HAP-1 (cell line): ENCODE data around the gene CALHM5.

Experiments used
- DNase-seq, 2 experiments: peaks; one replicate each; pipeline ENCODE4 v3.0.0-alpha.2; 2016 to 2020; ENCODE audit warnings: low spot score in 2 of 2
- H3K27me3 ChIP-seq: fragments of 250-450 bp; sonication (Bioruptor Pico); 2 replicates; pipeline ENCODE4 v1.5.1; 2020; ENCODE audit warnings: low read depth, mild to moderate bottlenecking, moderate library complexity
- H3K36me3 ChIP-seq: fragments of 250-450 bp; sonication (Bioruptor Pico); replicated peaks from 2 replicates; pipeline ENCODE4 v1.5.1; 2020; ENCODE audit warnings: mild to moderate bottlenecking
- H3K4me1 ChIP-seq: fragments of 250-450 bp; sonication (Bioruptor Pico); 2 replicates; pipeline ENCODE4 v1.5.1; 2020; ENCODE audit warnings: mild to moderate bottlenecking
- H3K4me3 ChIP-seq: fragments of 250-450 bp; sonication (Bioruptor Pico); 2 replicates; pipeline ENCODE4 v1.5.1; 2020; ENCODE audit warnings: mild to moderate bottlenecking, moderate library complexity
- H3K9me3 ChIP-seq: fragments of 250-450 bp; sonication (Bioruptor Pico); 2 replicates; pipeline ENCODE4 v1.5.1; 2020; ENCODE audit warnings: mild to moderate bottlenecking, moderate library complexity
- in situ Hi-C: fragments of 300-500 bp; cut with MboI; formaldehyde crosslinking; loops from 3 replicates; pipeline ENCODE4 v1.14.3; 2020; ENCODE audit warnings: low sequenced_read_pairs, inconsistent platforms, mixed read lengths

Gene CALHM5

DNA sequence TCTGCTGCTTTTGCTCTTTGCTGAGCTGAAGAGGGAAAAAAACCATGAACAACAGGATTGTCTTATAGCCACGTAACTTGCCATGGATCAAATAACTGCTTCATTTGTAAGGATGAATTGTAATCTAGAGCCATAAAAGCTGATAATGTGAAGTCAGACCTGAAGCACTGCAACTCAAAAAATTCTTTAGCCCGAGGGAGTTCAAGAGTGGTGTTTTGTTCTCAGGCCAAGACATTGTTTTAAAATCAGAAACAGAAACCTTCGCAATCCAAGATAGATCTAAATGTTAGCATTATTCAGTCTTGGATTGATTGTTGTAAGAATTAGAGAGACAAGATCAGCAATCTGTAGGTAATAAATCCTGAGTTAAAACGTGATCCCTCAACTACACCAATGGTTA lies 34.2 kb downstream of the CALHM5 start, which contains the start of gene TRAPPC3L:
TSS of gene TRAPPC3L (minus strand) at position 34 of the 400 bp plus-strand sequence. CDS start 170 bp downstream, outside the sequence.
- Histone ChIP-seq H3K9me3 (no peaks in the 10 kb centered on the region), H3K36me3 (no peaks in the 10 kb centered on the region), H3K4me1 (peaks cover 3% of the 10 kb centered on the region), H3K4me3 (no peak within 1 kb of the TSS), H3K27me3 (peaks cover 37% of the 10 kb centered on the region)
- no peak for DNase-seq
- in situ Hi-C loops = no loop called here

DNA sequence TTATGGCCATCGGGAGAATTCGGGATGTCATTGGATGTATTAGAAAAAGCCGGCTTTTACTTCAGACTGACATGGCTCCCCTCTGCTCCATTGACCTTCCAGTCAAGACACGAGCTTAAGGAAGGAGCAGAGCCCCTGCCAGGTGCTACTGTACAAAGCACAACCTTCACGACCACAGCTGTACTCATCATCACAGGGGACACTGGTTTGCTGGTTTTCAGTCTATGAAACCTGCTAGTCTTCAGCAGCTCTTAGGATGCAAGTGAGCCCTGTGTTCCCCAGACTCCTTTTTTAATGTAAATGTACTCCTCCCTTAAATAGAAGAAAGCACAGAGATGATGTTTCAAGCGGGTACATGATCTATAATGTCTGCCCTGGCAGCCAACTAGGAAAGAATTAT lies 35.9 kb downstream of the CALHM5 start:
- in situ Hi-C loops = no loop called here
- H3K4me1 ChIP-seq = peaks cover 3% of the 10 kb centered on the region
- no peak for DNase-seq
- H3K27me3 ChIP-seq = peaks cover 24% of the 10 kb centered on the region
- no peaks in the 10 kb centered on the region for H3K36me3 ChIP-seq
- no peak overlapping the region for H3K4me3 ChIP-seq
- H3K9me3 ChIP-seq = no peaks in the 10 kb centered on the region

GRCh38 chr6:116550796-116551195 lies 39.4 kb downstream of the CALHM5 start:
- in situ Hi-C loops = no loop called here
- Histone ChIP-seq H3K4me3 (no peak overlapping the region), H3K9me3 (no peaks in the 10 kb centered on the region), H3K36me3 (no peaks in the 10 kb centered on the region), H3K27me3 (peaks cover 17% of the 10 kb centered on the region), H3K4me1 (peaks cover 1% of the 10 kb centered on the region; the same call in 1 of the 2 replicates)
- no peak for DNase-seq

DNA sequence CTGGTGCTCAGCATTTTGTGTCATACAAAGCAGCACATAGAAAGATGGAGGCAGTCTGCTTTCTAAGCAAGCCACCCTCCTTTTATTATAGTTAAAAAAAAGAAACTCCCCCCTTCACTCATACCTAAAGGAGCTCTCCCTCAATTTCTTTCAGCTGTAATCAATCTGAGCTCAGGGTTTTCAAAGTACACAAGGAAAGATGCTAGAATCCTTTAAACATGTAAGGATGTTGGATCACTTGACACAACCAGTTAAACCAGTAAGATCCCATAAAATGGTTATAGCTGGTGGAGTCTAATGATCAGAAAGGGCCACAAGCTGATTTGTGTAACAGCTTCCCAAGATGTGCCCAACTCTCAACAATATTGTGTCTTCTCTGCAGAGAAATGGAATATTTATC lies 42.0 kb downstream of the CALHM5 start, which contains the start of gene CALHM4:
TSS of gene CALHM4 (plus strand) at position 301 of the 400 bp plus-strand sequence. CDS start at position 344, 43 bp downstream.
- no peak within 1 kb of the TSS for H3K4me3 ChIP-seq
- no peaks in the 10 kb centered on the region for H3K4me1 ChIP-seq
- peaks cover 9% of the 10 kb centered on the region for H3K27me3 ChIP-seq
- H3K9me3 ChIP-seq = no peaks in the 10 kb centered on the region
- in situ Hi-C loops = no loop called here
- no peak for DNase-seq
- H3K36me3 ChIP-seq = no peaks in the 10 kb centered on the region

- Histone ChIP-seq H3K9me3 (no peaks in the 10 kb centered on the region), H3K4me3 (no peak overlapping the region), H3K36me3 (no peaks in the 10 kb centered on the region), H3K4me1 (no peaks in the 10 kb centered on the region), H3K27me3 (peaks cover 8% of the 10 kb centered on the region)
- DNase-seq = no peak
- in situ Hi-C loops = no loop called here
Measured at GRCh38 chr6:116556065-116556464, 44.6 kb downstream of the CALHM5 start.

DNA sequence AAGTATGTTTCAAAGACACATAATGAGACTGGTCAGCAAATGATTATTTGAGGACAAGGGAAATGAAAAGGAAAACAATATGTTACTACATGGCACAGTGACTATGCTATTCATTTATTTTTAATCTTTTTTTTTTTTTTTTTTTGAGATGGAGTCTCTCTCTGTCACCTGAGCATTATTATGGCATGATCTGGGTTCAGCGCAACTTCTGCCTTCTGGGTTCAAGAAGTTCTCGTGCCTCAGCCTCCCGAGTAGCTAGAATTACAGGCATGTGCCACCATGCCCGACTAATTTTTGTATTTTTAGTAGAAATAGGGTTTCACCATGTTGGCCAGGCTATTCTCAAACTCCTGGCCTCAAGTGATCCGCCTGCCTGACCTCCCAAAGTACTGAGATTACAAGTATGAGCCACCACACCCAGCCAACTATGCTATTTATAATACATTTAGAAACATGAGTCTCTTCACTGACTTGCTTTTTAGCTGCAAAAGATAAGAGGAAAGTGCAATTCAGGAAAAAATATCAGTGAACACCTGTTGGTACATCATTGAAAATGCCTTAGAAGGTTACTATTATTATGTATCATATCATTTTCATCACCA lies 45.5 kb downstream of the CALHM5 start:
- Histone ChIP-seq H3K36me3 (no peaks in the 10 kb centered on the region), H3K9me3 (no peaks in the 10 kb centered on the region), H3K4me3 (no peak overlapping the region), H3K4me1 (no peaks in the 10 kb centered on the region), H3K27me3 (peaks cover 7% of the 10 kb centered on the region)
- no peak for DNase-seq
- in situ Hi-C loops = no loop called here

DNA sequence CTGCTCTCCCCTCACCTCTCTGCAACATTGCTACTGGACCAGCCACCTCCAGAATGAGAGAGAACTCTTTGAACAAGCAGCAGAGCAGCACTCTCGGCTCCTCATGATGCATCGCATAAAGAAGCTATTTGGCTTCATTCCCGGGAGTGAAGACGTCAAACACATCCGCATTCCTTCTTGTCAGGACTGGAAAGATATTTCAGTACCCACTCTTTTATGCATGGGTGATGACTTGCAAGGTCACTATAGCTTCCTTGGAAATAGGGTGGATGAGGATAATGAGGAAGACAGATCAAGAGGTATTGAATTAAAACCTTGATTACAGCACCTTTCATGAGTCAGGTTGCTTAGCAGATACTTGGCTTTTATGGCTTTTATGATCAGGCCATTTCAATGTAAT lies 46.5 kb downstream of the CALHM5 start:
- Histone ChIP-seq H3K4me1 (no peaks in the 10 kb centered on the region), H3K27me3 (peaks cover 4% of the 10 kb centered on the region), H3K36me3 (no peaks in the 10 kb centered on the region), H3K4me3 (no peak overlapping the region), H3K9me3 (no peaks in the 10 kb centered on the region)
- DNase-seq = no peak
- in situ Hi-C loops = no loop called here

GRCh38 chr6:116560130-116560529 lies 48.7 kb downstream of the CALHM5 start:
- no peak for DNase-seq
- Histone ChIP-seq H3K9me3 (no peaks in the 10 kb centered on the region), H3K27me3 (peaks cover 6% of the 10 kb centered on the region; the same call in 1 of the 2 replicates), H3K36me3 (no peaks in the 10 kb centered on the region), H3K4me3 (no peak overlapping the region), H3K4me1 (no peaks in the 10 kb centered on the region)
- in situ Hi-C loops = loop anchor here (10.0 kb wide), 1 partner anchor 285 kb away; the partner anchor contains the start of gene TSPYL1

- Histone ChIP-seq H3K36me3 (no peaks in the 10 kb centered on the region), H3K27me3 (peaks cover 6% of the 10 kb centered on the region; the same call in 1 of the 2 replicates), H3K4me3 (no peak overlapping the region), H3K9me3 (no peaks in the 10 kb centered on the region), H3K4me1 (no peaks in the 10 kb centered on the region)
- in situ Hi-C loops = loop anchor here (10.0 kb wide), 1 partner anchor 287 kb away; the partner anchor contains the start of gene TSPYL1
- peak; percentile 73 to 80 for DNase-seq
Measured at GRCh38 chr6:116561377-116562018, 50.1 kb downstream of the CALHM5 start.

DNA sequence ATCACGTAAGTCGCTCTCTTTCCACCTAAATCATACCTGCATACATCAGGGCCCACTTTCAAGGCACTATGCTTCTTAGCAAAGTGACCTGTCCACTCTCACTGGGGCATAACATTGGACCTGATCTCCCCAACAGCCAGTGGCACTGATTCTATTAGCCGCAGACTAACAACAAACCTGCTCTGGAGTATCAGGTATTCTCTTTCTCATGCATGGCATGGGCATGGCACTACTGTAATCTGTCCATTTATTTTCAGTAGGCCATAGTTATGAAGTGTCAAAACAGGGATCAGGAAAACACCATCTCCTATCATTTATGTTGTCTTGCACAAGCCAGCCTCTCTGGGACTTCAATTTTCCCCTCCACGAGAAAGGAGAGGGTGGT lies 50.6 kb downstream of the CALHM5 start:
- H3K36me3 ChIP-seq = no peaks in the 10 kb centered on the region
- no peak for DNase-seq
- H3K9me3 ChIP-seq = no peaks in the 10 kb centered on the region
- in situ Hi-C loops = loop anchor here (10.0 kb wide), 1 partner anchor 287 kb away; the partner anchor contains the start of gene TSPYL1
- H3K4me3 ChIP-seq = no peak overlapping the region
- peaks cover 6% of the 10 kb centered on the region; the same call in 1 of the 2 replicates for H3K27me3 ChIP-seq
- H3K4me1 ChIP-seq = no peaks in the 10 kb centered on the region

- H3K4me3 ChIP-seq = no peak overlapping the region
- peaks cover 6% of the 10 kb centered on the region; the same call in 1 of the 2 replicates for H3K27me3 ChIP-seq
- in situ Hi-C loops = loop anchor here (10.0 kb wide), 1 partner anchor 288 kb away; the partner anchor contains the start of gene TSPYL1
- H3K4me1 ChIP-seq = no peaks in the 10 kb centered on the region
- H3K9me3 ChIP-seq = no peaks in the 10 kb centered on the region
- DNase-seq = no peak
- H3K36me3 ChIP-seq = no peaks in the 10 kb centered on the region
Measured at GRCh38 chr6:116562614-116563013, 51.2 kb downstream of the CALHM5 start.

- H3K27me3 ChIP-seq = peaks cover 6% of the 10 kb centered on the region; the same call in 1 of the 2 replicates
- no peaks in the 10 kb centered on the region for H3K9me3 ChIP-seq
- no peak overlapping the region for H3K4me3 ChIP-seq
- no peaks in the 10 kb centered on the region for H3K36me3 ChIP-seq
- in situ Hi-C loops = loop anchor here (10.0 kb wide), 1 partner anchor 289 kb away; the partner anchor contains the start of gene TSPYL1
- no peaks in the 10 kb centered on the region for H3K4me1 ChIP-seq
- no peak for DNase-seq
Measured at GRCh38 chr6:116563830-116564229, 52.4 kb downstream of the CALHM5 start.

DNA sequence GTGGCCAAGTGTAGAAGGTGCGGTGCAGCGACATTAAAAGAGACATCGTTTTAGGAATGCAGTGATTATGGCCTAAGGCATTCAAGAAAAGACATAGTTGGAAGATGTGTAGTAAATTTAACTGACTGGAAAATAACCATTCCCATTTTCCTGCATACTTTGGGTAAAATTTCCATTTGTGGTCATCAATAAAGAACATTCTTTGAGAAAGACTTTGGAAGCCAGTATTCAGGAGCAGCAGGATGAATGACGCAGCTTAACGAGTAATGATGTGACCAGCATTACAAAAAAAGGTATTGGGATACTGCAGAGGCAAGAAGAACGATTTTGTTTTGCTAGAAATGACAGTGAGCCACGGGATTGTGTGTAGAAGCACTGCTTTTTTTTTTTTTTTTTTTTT lies 52.9 kb downstream of the CALHM5 start:
- H3K9me3 ChIP-seq = no peaks in the 10 kb centered on the region
- in situ Hi-C loops = loop anchor here (10.0 kb wide), 1 partner anchor 290 kb away; the partner anchor contains the start of gene TSPYL1
- DNase-seq = no peak
- no peaks in the 10 kb centered on the region for H3K36me3 ChIP-seq
- no peak overlapping the region for H3K4me3 ChIP-seq
- H3K27me3 ChIP-seq = peaks cover 6% of the 10 kb centered on the region; the same call in 1 of the 2 replicates
- no peaks in the 10 kb centered on the region for H3K4me1 ChIP-seq
